Tibial artery (tissue), 4 donors: ENCODE measurements around the gene HOXB4.

ENCODE experiments used
- DNase-seq, 2 donors: peaks; one replicate each; pipeline ENCODE4 v3.0.0-alpha.2; 2019
- H3K27ac ChIP-seq, 2 donors: fragments of 200-600 bp; sonication (generic) in 1 of 2; 1 replicate in 1 of 2; 2 replicates in 1 of 2; pipeline ENCODE4 v1.5.1; 2018 to 2019; ENCODE audit warnings: mild to moderate bottlenecking in 1 of 2
- H3K27me3 ChIP-seq, 2 donors: fragments of 200-600 bp; sonication (generic) in 1 of 2; one replicate each; pipeline versions ENCODE4 v1.5.1 to v1.6.0; 2016 to 2019
- H3K36me3 ChIP-seq, 3 donors: fragments of 200-600 bp; sonication (generic) in 2 of 3; one replicate each; pipeline ENCODE4 v1.5.1; 2016 to 2019; ENCODE audit warnings: mild to moderate bottlenecking in 2 of 3
- H3K4me1 ChIP-seq, 4 donors: fragments of 200-600 bp; sonication (generic) in 2 of 4; 1 replicate in 3 of 4; 2 replicates in 1 of 4; pipeline ENCODE4 v1.5.1; 2016 to 2019
- H3K4me3 ChIP-seq, 2 donors: fragments of 200-600 bp; sonication (generic) in 1 of 2; 1 replicate in 1 of 2; 2 replicates in 1 of 2; pipeline ENCODE4 v1.5.1; 2018 to 2019; ENCODE audit warnings: mild to moderate bottlenecking in 2 of 2
- H3K9me3 ChIP-seq, 3 donors: fragments of 200-600 bp; sonication (generic) in 1 of 3; one replicate each; pipeline ENCODE4 v1.5.1; 2016 to 2019
- CTCF ChIP-seq, 2 experiments: fragments of 200-600 bp in 1 of 2; fragments of 450-650 bp in 1 of 2; IDR thresholded peaks; one replicate each; pipeline ENCODE4 v1.5.1; 2017 to 2019; ENCODE audit warnings: antibody characterized with exemption in 2 of 2, mild to moderate bottlenecking in 1 of 2, moderate library complexity in 1 of 2
- intact Hi-C: fragments of 100-400 bp; cut with DNase I; formaldehyde crosslinking; loops from one replicate; pipeline ENCODE4 v1.15.0; 2023; ENCODE audit warnings: low total_unique reads

Gene HOXB4

DNA sequence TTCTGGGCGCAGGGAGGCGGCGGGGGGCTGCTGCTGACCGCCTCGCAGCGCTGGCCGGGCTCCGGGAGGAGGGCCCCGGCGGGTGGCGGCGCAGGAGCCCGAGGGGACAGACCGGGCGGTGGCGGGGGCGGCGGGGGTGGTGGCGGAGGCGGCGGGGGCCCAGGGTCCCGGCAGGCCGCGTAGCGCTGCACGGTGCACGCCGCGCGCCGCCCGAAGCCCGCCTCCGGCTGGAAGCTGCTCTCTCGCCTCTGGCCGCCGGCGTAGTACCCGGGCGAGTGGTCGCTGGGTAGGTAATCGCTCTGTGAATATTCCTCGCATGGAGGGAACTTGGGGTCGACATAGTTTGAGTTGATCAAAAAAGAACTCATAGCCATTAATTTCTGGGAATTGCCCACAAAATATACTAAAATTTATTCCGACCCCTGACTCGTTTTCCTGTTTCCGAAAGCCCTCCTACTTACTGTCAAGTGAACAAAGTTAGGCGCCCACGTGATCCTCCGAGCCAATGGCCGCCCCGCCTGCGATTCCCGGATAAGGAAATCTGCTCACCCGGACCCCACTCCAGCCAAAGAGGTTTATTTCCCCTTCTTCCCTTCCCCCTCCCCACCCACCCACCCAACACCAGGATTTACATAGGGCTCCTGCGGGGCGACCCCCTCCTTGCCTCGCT lies at the start of gene HOXB4:
TSS of gene HOXB4 (minus strand) at position 405 of the 670 bp plus-strand sequence. CDS start at position 374, 31 bp downstream.
- intact Hi-C loops, result no loop called here
- no peak for TF ChIP-seq CTCF (IDR thresholded peaks at IDR 0.05)
- Histone ChIP-seq H3K27ac (peak within 1 kb of the TSS; percentile 24 to 75), H3K36me3 (no peaks in the 10 kb centered on the region), H3K4me1 (peaks cover 0 to 34% (median 18%) of the 10 kb centered on the region in 4 donors), H3K4me3 (peak within 1 kb of the TSS; percentile 51 to 60), H3K9me3 (no peaks in the 10 kb centered on the region), H3K27me3 (peaks cover 8 to 53% of the 10 kb centered on the region in 2 donors)
- peak in 1 of 2 donors; percentile 76 for DNase-seq

- Histone ChIP-seq H3K27ac (no peak overlapping the region), H3K4me1 (peaks cover 0 to 25% (median 21%) of the 10 kb centered on the region in 4 donors), H3K27me3 (peaks cover 0 to 99% of the 10 kb centered on the region in 2 donors), H3K9me3 (no peaks in the 10 kb centered on the region), H3K36me3 (no peaks in the 10 kb centered on the region), H3K4me3 (no peak overlapping the region)
- no peak for TF ChIP-seq CTCF (IDR thresholded peaks at IDR 0.05)
- intact Hi-C loops, result no loop called here
- no peak for DNase-seq
These were observed 49.0 kb upstream of the HOXB4 start for GRCh38 chr17:48627118-48627597.

- no peak within 1 kb of the TSS for H3K27ac ChIP-seq
- peaks cover 0 to 25% (median 21%) of the 10 kb centered on the region in 4 donors for H3K4me1 ChIP-seq
- H3K4me3 ChIP-seq, result peak within 1 kb of the TSS; percentile 27 to 42
- peaks cover 0 to 99% of the 10 kb centered on the region in 2 donors for H3K27me3 ChIP-seq
- H3K36me3 ChIP-seq, result no peaks in the 10 kb centered on the region
- TF ChIP-seq CTCF (IDR thresholded peaks at IDR 0.05), result no peak
- H3K9me3 ChIP-seq, result no peaks in the 10 kb centered on the region
- DNase-seq, result no peak
- intact Hi-C loops, result no loop called here
These were observed 48.3 kb upstream of the HOXB4 start, which contains the start of gene HOXB9 for GRCh38 chr17:48626245-48627117. HOXB9 (minus strand) TSS chr17:48626358; CDS start chr17:48626269, 89 bp downstream.

GRCh38 chr17:48625495-48626244 lies 47.5 kb upstream of the HOXB4 start:
- H3K36me3 ChIP-seq, result no peaks in the 10 kb centered on the region
- peaks cover 0 to 25% (median 21%) of the 10 kb centered on the region in 4 donors for H3K4me1 ChIP-seq
- peaks cover 0 to 99% of the 10 kb centered on the region in 2 donors for H3K27me3 ChIP-seq
- H3K9me3 ChIP-seq, result no peaks in the 10 kb centered on the region
- H3K27ac ChIP-seq, result no peak overlapping the region
- DNase-seq, result no peak
- intact Hi-C loops, result no loop called here
- TF ChIP-seq CTCF (IDR thresholded peaks at IDR 0.05), result no peak
- H3K4me3 ChIP-seq, result peak overlapping the region; percentile 27 to 42
